Activated CD4-positive, alpha-beta T cell treated with anti-CD3 and anti-CD28 coated beads, Interleukin-2, amount 10 ng/mL, durations not matched to agents 7 days and 5 days (primary cell): ENCODE results near the gene TBC1D22A. TPM values are rescaled to one million over a fixed set of nuclear protein-coding genes. Genes with fewer than 3 reads are reported as not detected.
"Not testable (repeated sequence)": the region's sequence is repeated elsewhere in the genome, so short reads cannot be mapped to it uniquely, and the experiment has no call there.

Experiments used
- CTCF ChIA-PET: fragments of 350-600 bp; sonication (Branson Sonifier 250); formaldehyde crosslinking; loops from one replicate; lab custom pipeline; 2021; ENCODE audit warnings: antibody characterized with exemption; lab: Charles Lee
- POLR2A ChIA-PET: fragments of 350-600 bp; sonication (Branson Sonifier 250); formaldehyde crosslinking; loops from one replicate; lab custom pipeline; 2021; ENCODE audit warnings: antibody characterized with exemption; lab: Charles Lee
- DNase-seq: peaks from one replicate; pipeline ENCODE4 v3.0.0-alpha.2; 2020
- H3K27ac Mint-ChIP-seq: one replicate; pipeline ENCODE4 v1.8.0; 2021; ENCODE audit warnings: mild to moderate bottlenecking, moderate library complexity, mixed read lengths
- H3K27me3 Mint-ChIP-seq: one replicate; pipeline ENCODE4 v1.8.0; 2021; ENCODE audit warnings: mixed read lengths
- H3K36me3 Mint-ChIP-seq: one replicate; pipeline ENCODE4 v1.8.0; 2021; ENCODE audit warnings: low read depth, mixed read lengths
- H3K4me1 Mint-ChIP-seq: one replicate; pipeline ENCODE4 v1.8.0; 2021; ENCODE audit warnings: mixed read lengths
- H3K4me3 Mint-ChIP-seq: one replicate; pipeline ENCODE4 v1.8.0; 2021; ENCODE audit warnings: mild to moderate bottlenecking, moderate library complexity, mixed read lengths
- H3K9me3 Mint-ChIP-seq: one replicate; pipeline ENCODE4 v1.8.0; 2021; ENCODE audit warnings: mixed read lengths
- total RNA-seq, 2 experiments: library from RNA; stranded (reverse); gene quantifications; one replicate each; pipeline ENCODE4 v1.2.3, GENCODE V29; 2021

The TBC1D22A gene
- total RNA-seq, 2 experiments from 2014 or later: 34.1 to 39.2 TPM

- Mint-ChIP-seq H3K27me3 (no peaks in the 10 kb centered on the region), H3K27ac (no peak overlapping the region), H3K4me1 (no peaks in the 10 kb centered on the region), H3K9me3 (no peaks in the 10 kb centered on the region), H3K36me3 (peaks cover 4% of the 10 kb centered on the region), H3K4me3 (no peak overlapping the region)
- CTCF ChIA-PET: interaction anchor here (0.7 kb wide), 1 partner anchor 65 kb away, joined by 6 read pairs; no protein-coding TSS in a partner anchor
- POLR2A ChIA-PET: no interaction called here
- DNase-seq: no peak
Observed at GRCh38 chr22:47161631-47162030, 399.2 kb downstream of the TBC1D22A start.

- no peaks in the 10 kb centered on the region for H3K4me1 Mint-ChIP-seq
- no peaks in the 10 kb centered on the region for H3K27me3 Mint-ChIP-seq
- no peak for DNase-seq
- peaks cover 6% of the 10 kb centered on the region for H3K36me3 Mint-ChIP-seq
- no peaks in the 10 kb centered on the region for H3K9me3 Mint-ChIP-seq
- H3K4me3 Mint-ChIP-seq: no peak overlapping the region
- no peak overlapping the region for H3K27ac Mint-ChIP-seq
- CTCF ChIA-PET: no interaction called here
- POLR2A ChIA-PET: no interaction called here
Observed at GRCh38 chr22:47162865-47163264, 400.4 kb downstream of the TBC1D22A start.

GRCh38 chr22:47163481-47163855 lies 401.0 kb downstream of the TBC1D22A start:
- Mint-ChIP-seq H3K4me1 (no peaks in the 10 kb centered on the region), H3K27ac (no peak overlapping the region), H3K36me3 (peaks cover 6% of the 10 kb centered on the region), H3K27me3 (no peaks in the 10 kb centered on the region), H3K4me3 (no peak overlapping the region), H3K9me3 (no peaks in the 10 kb centered on the region)
- CTCF ChIA-PET: no interaction called here
- POLR2A ChIA-PET: no interaction called here
- DNase-seq: no peak

DNA sequence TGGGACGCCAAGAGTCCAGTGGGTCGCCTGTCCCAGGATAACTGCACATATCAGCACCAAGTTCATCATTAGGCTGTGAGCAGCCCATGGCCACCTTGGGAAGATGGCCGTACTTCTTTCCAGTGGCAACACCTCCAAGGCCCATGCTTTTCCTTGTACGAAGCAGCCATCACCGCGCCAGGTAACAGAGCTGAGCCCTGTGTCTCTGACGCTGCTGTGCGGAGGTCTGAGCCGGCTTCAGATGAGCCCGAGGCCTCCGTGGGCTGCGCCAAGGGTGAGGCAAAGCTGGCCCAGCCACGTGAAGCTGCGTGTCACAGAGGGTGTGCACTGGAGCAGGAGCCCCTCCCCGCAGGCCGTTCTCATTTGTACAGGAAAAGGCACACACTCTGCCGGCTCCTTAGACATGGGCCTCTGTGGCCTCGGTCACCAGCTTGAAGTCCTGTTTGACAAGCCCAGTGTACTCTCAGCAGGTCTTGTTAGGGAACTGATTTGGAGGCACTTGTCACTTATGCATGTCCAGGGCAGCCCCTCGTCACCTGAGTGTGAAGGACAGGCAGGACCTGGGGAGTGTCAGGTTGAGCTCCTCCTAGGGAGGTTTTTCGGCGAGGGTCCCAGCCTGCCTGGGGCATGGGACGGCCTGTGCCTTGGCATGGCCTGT lies 401.5 kb downstream of the TBC1D22A start:
- POLR2A ChIA-PET: no interaction called here
- no peak overlapping the region for H3K27ac Mint-ChIP-seq
- H3K27me3 Mint-ChIP-seq: no peaks in the 10 kb centered on the region
- peaks cover 6% of the 10 kb centered on the region for H3K36me3 Mint-ChIP-seq
- CTCF ChIA-PET: interaction anchor here (0.6 kb wide), 1 partner anchor 180 kb away, joined by 5 read pairs; no protein-coding TSS in a partner anchor
- H3K4me3 Mint-ChIP-seq: no peak overlapping the region
- no peaks in the 10 kb centered on the region for H3K4me1 Mint-ChIP-seq
- H3K9me3 Mint-ChIP-seq: no peaks in the 10 kb centered on the region
- no peak for DNase-seq

DNA sequence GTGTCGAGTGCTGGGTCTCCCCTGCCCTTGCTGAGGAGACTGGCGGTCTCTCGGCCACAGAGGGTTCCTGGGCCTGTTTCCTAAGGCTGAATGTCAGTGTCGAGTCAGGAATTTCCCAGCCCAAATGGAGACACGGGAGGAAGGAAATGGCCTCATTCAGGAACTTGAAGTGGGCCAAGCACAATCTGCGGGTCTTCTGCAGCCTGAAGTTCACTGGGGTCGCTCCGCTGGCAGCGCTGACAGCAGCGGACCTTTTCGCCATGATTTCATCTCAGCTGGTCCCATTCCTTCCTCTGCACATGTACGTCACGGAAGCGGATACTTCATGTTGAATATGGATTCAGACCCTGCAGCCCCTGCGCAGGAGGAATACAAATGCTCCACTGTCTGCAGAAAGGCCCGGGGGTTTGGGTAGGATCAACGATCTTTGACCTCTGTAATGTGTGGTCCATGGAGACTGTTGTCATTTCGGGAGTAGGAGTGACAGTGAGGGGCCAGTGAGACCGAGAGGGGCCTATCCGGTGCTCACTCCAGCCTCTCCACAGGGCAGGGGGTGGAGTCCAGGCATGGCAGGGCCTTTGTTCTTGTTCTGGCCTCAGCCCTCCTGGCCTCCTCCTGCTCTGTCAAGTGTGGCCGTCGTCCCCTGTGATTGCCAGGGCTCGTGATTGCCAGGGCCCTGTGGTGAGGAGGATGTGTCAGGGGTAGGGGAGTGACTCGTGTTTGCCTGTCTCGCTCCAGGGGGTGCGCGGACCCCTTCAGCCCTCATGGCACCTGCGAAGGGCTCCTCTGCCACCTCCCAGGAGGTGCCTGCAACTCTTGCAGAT lies 402.3 kb downstream of the TBC1D22A start:
- Mint-ChIP-seq H3K36me3 (peaks cover 6% of the 10 kb centered on the region), H3K4me1 (no peaks in the 10 kb centered on the region), H3K27me3 (no peaks in the 10 kb centered on the region), H3K27ac (peak overlapping the region; percentile 25), H3K4me3 (no peak overlapping the region), H3K9me3 (no peaks in the 10 kb centered on the region)
- CTCF ChIA-PET: interaction anchor here (0.6 kb wide), 1 partner anchor 181 kb away, joined by 5 read pairs; no protein-coding TSS in a partner anchor
- DNase-seq: no peak
- POLR2A ChIA-PET: no interaction called here

DNA sequence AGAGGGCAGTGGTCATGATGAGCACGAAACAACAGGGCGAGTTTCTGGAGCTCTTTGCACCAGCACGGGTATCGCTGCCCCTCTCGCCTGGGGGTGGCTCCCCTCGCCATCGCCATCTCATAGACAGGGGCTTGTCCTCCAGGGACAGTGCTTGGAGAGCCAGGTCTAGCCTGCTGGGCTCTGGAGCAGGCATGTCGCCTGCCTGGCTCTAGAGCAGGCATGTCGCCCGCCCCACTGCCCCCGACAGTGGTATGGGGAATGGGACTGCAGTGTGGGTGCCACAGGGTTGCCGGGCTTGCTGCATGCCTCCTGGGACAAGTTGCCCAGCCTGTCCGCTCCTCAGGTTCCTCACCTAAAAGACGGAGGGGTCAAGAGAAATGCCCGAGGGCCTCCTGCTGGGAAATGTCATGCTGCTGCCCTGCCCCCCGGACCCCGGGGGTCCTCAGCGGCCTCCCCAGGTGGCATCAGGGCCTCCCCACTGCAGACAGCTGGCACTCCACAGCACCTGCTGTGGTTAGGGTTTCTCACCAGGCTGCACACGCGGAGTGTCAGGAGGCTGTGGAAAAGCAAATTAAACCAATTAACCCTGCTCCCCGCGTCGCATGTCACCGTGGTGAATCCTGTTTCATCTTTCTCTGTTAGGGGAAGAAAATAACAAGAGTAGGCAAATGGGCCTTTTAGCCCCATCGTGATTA lies 403.0 kb downstream of the TBC1D22A start:
- DNase-seq: no peak
- H3K4me1 Mint-ChIP-seq: no peaks in the 10 kb centered on the region
- H3K36me3 Mint-ChIP-seq: peaks cover 6% of the 10 kb centered on the region
- no peak overlapping the region for H3K4me3 Mint-ChIP-seq
- ChIA-PET POLR2A (no interaction called here), CTCF (no interaction called here)
- no peaks in the 10 kb centered on the region for H3K9me3 Mint-ChIP-seq
- peak overlapping the region; percentile 25 for H3K27ac Mint-ChIP-seq
- no peaks in the 10 kb centered on the region for H3K27me3 Mint-ChIP-seq

DNA sequence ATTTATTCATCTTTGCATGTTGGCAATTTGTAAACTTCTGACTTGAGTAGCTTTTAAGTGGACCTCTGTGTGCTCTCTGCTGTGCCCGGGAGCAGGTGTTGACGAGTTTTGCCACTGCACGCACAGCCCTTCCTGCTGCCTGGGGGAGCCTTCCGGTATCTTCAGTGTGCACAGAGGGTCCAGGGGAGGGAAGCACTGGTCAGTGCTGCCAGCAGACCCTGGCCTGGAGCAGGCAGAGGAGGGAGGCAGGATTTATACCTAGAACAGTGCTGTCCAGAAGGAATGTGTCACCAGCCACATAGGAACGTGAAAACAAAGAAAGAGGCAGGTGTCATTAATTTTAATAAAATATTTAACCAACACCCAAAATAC lies 403.6 kb downstream of the TBC1D22A start:
- Mint-ChIP-seq H3K4me1 (no peaks in the 10 kb centered on the region), H3K27ac (no peak overlapping the region), H3K4me3 (no peak overlapping the region), H3K27me3 (no peaks in the 10 kb centered on the region), H3K36me3 (peaks cover 6% of the 10 kb centered on the region), H3K9me3 (no peaks in the 10 kb centered on the region)
- DNase-seq: no peak
- ChIA-PET CTCF (no interaction called here), POLR2A (no interaction called here)

DNA sequence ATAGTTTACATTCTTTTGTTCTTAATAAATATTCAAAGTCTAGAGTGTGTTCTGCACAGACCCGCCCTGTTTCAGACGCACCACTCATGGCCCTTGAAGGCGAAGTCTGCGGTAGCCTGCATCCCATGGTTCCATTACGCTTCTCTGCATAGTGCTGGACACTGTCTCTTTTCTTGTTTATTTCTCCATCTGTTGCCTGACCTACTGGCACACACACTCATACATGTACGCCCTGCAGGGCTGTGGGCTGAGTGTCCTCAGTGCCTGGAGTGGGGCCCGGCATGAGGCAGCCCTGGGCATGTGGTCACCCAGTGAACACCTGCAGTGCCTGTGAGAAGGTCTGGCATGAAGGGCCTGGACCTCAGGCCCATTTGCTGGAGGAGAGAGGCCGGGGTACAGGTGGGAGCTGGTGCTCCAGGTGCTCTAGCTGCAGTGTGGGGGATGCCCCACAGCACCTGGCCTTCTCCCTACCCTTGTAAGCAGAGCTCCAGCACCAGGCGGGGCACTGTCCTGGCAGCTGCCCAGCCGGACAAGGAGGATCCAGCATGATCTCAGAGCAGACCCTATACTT lies 404.1 kb downstream of the TBC1D22A start:
- peaks cover 6% of the 10 kb centered on the region for H3K36me3 Mint-ChIP-seq
- H3K27me3 Mint-ChIP-seq: no peaks in the 10 kb centered on the region
- H3K9me3 Mint-ChIP-seq: no peaks in the 10 kb centered on the region
- H3K27ac Mint-ChIP-seq: no peak overlapping the region
- DNase-seq: no peak
- H3K4me1 Mint-ChIP-seq: no peaks in the 10 kb centered on the region
- H3K4me3 Mint-ChIP-seq: no peak overlapping the region
- CTCF ChIA-PET: no interaction called here
- POLR2A ChIA-PET: no interaction called here

GRCh38 chr22:47167056-47167455 lies 404.6 kb downstream of the TBC1D22A start:
- DNase-seq: no peak
- no peak overlapping the region for H3K4me3 Mint-ChIP-seq
- H3K27me3 Mint-ChIP-seq: no peaks in the 10 kb centered on the region
- peaks cover 6% of the 10 kb centered on the region for H3K36me3 Mint-ChIP-seq
- ChIA-PET CTCF (no interaction called here), POLR2A (no interaction called here)
- H3K27ac Mint-ChIP-seq: no peak overlapping the region
- no peaks in the 10 kb centered on the region for H3K4me1 Mint-ChIP-seq
- no peaks in the 10 kb centered on the region for H3K9me3 Mint-ChIP-seq

DNA sequence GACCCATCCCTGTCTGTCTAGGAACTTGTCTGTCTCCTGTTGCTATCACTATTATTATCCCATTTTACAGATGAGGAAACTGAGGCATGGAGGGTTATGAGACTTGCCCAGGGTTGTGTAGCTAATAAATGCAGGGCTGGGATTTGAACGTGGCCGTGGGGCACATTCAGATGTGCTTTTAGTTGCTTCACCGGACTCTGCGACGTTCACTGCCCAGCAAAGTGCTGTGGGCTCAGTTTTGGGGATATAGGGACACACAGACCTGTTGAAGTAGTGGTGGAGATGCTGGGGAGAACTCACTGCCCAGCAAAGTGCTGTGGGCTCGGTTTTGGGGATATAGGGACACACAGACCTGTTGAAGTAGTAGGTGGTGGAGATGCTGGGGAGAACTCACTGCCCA lies 405.5 kb downstream of the TBC1D22A start:
- H3K4me3 Mint-ChIP-seq, POLR2A ChIA-PET, CTCF ChIA-PET, H3K9me3 Mint-ChIP-seq, DNase-seq, H3K27me3 Mint-ChIP-seq, H3K27ac Mint-ChIP-seq, H3K4me1 Mint-ChIP-seq, H3K36me3 Mint-ChIP-seq: not testable (repeated sequence)

GRCh38 chr22:47168441-47168840 lies 406.0 kb downstream of the TBC1D22A start:
- ChIA-PET POLR2A (no interaction called here), CTCF (no interaction called here)
- no peaks in the 10 kb centered on the region for H3K9me3 Mint-ChIP-seq
- no peak overlapping the region for H3K27ac Mint-ChIP-seq
- H3K4me3 Mint-ChIP-seq: no peak overlapping the region
- DNase-seq: no peak
- H3K36me3 Mint-ChIP-seq: peaks cover 6% of the 10 kb centered on the region
- no peaks in the 10 kb centered on the region for H3K4me1 Mint-ChIP-seq
- no peaks in the 10 kb centered on the region for H3K27me3 Mint-ChIP-seq

- ChIA-PET CTCF (no interaction called here), POLR2A (no interaction called here)
- Mint-ChIP-seq H3K9me3 (no peaks in the 10 kb centered on the region), H3K27me3 (no peaks in the 10 kb centered on the region), H3K36me3 (peaks cover 10% of the 10 kb centered on the region), H3K27ac (no peak overlapping the region), H3K4me3 (no peak overlapping the region), H3K4me1 (no peaks in the 10 kb centered on the region)
- DNase-seq: no peak
Observed at GRCh38 chr22:47168900-47169800, 406.7 kb downstream of the TBC1D22A start.
